Parathyroid adenoma (tissue), 2 donors: Measurements from ENCODE around the gene CD58.

ENCODE experiments used
- H2AFZ ChIP-seq: fragments of 300-600 bp; sonication (generic); one replicate; pipeline ENCODE4 v1.7.0; 2017; ENCODE audit warnings: antibody characterized with exemption, mild to moderate bottlenecking
- H3K27ac ChIP-seq: fragments of 300-600 bp; sonication (generic); one replicate; pipeline ENCODE4 v1.7.0; 2017
- H3K27me3 ChIP-seq: fragments of 300-600 bp; sonication (generic); one replicate; pipeline ENCODE4 v1.7.0; 2017; ENCODE audit warnings: low read length; ENCODE audit not compliant: control insufficient read depth, insufficient read depth
- H3K36me3 ChIP-seq: fragments of 300-600 bp; sonication (generic); one replicate; pipeline ENCODE4 v1.7.0; 2017; ENCODE audit warnings: low read length; ENCODE audit not compliant: control insufficient read depth, insufficient read depth
- H3K4me1 ChIP-seq: fragments of 300-600 bp; sonication (generic); one replicate; pipeline ENCODE4 v1.7.0; 2017; ENCODE audit warnings: control low read depth
- H3K4me2 ChIP-seq: fragments of 300-600 bp; sonication (generic); one replicate; pipeline ENCODE4 v1.7.0; 2017; ENCODE audit warnings: low read length
- H3K4me3 ChIP-seq: fragments of 300-600 bp; sonication (generic); one replicate; pipeline ENCODE4 v1.7.0; 2017; ENCODE audit warnings: low read depth, low read length
- H3K79me2 ChIP-seq: fragments of 300-600 bp; sonication (generic); one replicate; pipeline ENCODE4 v1.7.0; 2017; ENCODE audit warnings: control low read depth
- H3K9ac ChIP-seq: fragments of 300-600 bp; sonication (generic); one replicate; pipeline ENCODE4 v1.7.0; 2017; ENCODE audit warnings: mild to moderate bottlenecking
- H3K9me3 ChIP-seq: fragments of 300-600 bp; sonication (generic); one replicate; pipeline ENCODE4 v1.7.0; 2017; ENCODE audit warnings: low read length; ENCODE audit not compliant: control insufficient read depth
- CTCF ChIP-seq: fragments of 300-600 bp; sonication (generic); IDR thresholded peaks from one replicate; pipeline ENCODE4 v1.7.0; 2017; ENCODE audit warnings: antibody characterized with exemption, mild to moderate bottlenecking
- donor health status: primary hyperparathyroidism.

Gene CD58

GRCh38 chr1:116587501-116588227 is 16.8 kb upstream of the CD58 start:
- no peaks in the 10 kb centered on the region for H3K9me3 ChIP-seq
- no peak overlapping the region for H3K9ac ChIP-seq
- no peaks in the 10 kb centered on the region for H3K4me1 ChIP-seq
- H3K4me3 ChIP-seq, result no peak overlapping the region
- H3K4me2 ChIP-seq, result no peak overlapping the region
- H3K79me2 ChIP-seq, result no peaks in the 10 kb centered on the region
- H3K27me3 ChIP-seq, result no peaks in the 10 kb centered on the region
- H3K27ac ChIP-seq, result no peak overlapping the region
- no peak for TF ChIP-seq CTCF
- no peak overlapping the region for H2AFZ ChIP-seq
- no peaks in the 10 kb centered on the region for H3K36me3 ChIP-seq

- H3K79me2 ChIP-seq, result no peaks in the 10 kb centered on the region
- no peak overlapping the region for H3K9ac ChIP-seq
- no peak for TF ChIP-seq CTCF
- no peaks in the 10 kb centered on the region for H3K36me3 ChIP-seq
- no peak overlapping the region for H3K4me2 ChIP-seq
- H2AFZ ChIP-seq, result no peak overlapping the region
- H3K27me3 ChIP-seq, result no peaks in the 10 kb centered on the region
- H3K27ac ChIP-seq, result no peak overlapping the region
- H3K9me3 ChIP-seq, result no peaks in the 10 kb centered on the region
- no peaks in the 10 kb centered on the region for H3K4me1 ChIP-seq
- H3K4me3 ChIP-seq, result no peak overlapping the region
Measured at GRCh38 chr1:116586741-116587143, 15.9 kb upstream of the CD58 start.

- Histone ChIP-seq H3K4me2 (no peak overlapping the region), H3K9ac (no peak overlapping the region), H3K27me3 (no peaks in the 10 kb centered on the region), H3K36me3 (no peaks in the 10 kb centered on the region), H3K79me2 (no peaks in the 10 kb centered on the region), H3K4me3 (no peak overlapping the region), H2AFZ (no peak overlapping the region), H3K4me1 (no peaks in the 10 kb centered on the region), H3K9me3 (no peaks in the 10 kb centered on the region), H3K27ac (no peak overlapping the region)
- TF ChIP-seq CTCF, result no peak
Measured at GRCh38 chr1:116585886-116586285, 15.1 kb upstream of the CD58 start.

- Histone ChIP-seq H3K36me3 (no peaks in the 10 kb centered on the region), H3K4me2 (no peak overlapping the region), H2AFZ (no peak overlapping the region), H3K27me3 (no peaks in the 10 kb centered on the region), H3K9me3 (no peaks in the 10 kb centered on the region), H3K4me1 (no peaks in the 10 kb centered on the region), H3K9ac (no peak overlapping the region), H3K27ac (no peak overlapping the region), H3K4me3 (no peak overlapping the region), H3K79me2 (no peaks in the 10 kb centered on the region)
- no peak for TF ChIP-seq CTCF
Measured at GRCh38 chr1:116581323-116581885, 10.6 kb upstream of the CD58 start.
